GM19193 (cell line): ENCODE measurements around the gene AGR2.

Experiments used
- POLR2A ChIP-seq: IDR thresholded peaks from 4 replicates; pipeline ENCODE4 v1.6.1; 2011; ENCODE audit not compliant: insufficient read depth, insufficient read length; ENCODE audit errors: extremely low read depth

The AGR2 gene

GRCh38 chr7:16804674-16805439 is at the start of gene AGR2:
Gene AGR2, minus strand, starts transcription at chr7:16804999. Its CDS starts 3,203 bp downstream, at chr7:16801796.
- no peak for TF ChIP-seq POLR2A

DNA sequence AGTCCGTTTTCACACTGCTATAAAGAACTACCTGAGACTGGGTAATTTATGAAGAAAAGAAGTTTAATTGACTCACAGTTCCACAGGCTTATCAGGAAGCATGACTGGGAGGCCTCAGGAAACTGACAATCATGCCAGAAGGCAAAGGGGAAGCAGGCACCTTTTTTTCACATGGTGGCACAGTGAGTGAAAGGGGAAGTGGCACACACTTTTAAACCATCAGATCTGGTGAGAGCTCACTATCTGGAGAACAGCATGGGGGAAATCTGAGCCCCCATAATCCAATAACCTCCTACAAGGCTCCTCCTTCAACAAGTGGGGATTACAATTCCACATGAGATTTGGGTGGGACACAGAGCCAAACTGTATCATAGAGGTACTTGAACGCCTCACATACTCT is 47.0 kb upstream of the AGR2 start:
- TF ChIP-seq POLR2A: no peak

DNA sequence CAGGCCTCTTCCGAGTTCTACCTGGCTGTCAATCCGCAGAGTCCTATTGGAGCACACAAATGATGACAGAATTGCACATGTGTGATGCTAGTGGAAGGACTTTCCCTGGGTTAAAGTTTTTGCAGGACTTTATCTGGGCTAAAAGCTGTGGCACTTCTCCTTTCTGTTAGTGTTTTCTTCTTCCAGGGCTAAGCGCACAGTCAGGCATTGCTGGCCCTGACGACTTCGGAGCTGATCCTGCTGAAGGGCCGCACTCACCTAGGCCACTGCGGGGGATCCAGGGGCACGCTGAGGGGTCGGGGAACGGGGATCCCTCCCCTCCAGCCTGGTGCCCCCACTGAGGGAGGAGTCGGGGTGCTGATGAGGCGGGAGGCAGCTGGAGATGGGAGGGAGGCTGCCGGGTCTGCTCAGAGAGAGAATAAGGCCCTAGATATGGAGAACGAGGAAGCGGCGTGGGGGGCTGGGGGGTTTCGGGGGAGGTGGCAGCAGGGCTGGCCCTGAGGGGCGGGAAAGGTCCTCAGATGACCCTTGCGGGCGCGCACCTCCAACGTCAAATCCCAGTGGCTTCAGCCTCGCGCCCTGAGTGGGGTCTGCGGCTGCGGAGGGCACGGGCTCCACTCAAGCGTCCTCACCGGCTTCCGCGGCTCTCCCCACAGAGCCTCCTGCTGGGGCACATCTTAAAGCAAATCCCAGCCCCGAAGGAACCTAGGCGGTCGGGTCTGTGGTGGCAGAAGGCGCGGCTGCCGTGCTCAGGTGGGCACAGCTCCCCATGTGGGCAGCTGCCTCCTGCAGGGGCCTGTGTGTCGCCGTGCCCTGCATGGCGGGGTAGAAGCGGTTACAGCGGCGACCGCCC is 46.0 kb upstream of the AGR2 start:
- TF ChIP-seq POLR2A: no peak

DNA sequence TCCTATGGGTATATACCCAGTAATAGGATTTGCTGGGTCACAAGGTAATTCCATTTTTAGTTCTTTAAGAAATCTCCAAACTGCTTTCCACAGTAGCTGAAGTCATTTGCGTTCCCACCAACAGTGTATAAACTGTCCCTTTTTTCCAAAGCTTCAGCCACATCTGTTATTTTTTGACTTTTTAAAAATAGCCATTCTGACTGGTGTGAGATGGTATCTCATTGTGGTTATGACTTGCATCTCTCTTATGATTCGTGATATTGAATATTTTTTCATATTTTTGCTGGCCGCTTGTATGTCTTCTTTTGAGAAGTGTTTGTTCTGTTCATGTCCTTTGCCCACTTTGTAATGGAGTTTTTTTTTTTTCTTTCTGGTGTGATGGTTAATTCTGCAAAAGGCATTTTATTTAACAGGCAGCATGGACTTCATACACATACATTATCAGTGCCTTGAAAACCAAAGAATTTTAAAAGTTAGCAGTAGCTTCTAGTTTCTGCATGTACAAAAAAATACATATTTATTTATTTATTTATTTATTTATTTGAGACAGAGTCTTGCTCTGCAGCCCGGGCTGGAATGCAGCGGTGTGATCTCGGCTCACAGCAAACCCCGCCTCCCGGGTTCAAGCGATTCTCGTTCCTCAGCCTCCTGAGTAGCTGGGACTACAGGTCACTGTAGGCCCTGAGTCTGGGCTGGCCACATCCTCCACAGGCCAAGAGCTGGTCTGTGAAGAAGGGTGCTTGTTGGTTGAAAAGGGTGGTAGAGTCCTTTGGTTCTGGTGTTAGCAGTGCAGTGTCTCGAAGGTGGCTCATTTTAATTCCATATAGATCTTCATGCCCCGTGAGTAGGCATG is 44.7 kb upstream of the AGR2 start:
- TF ChIP-seq POLR2A: no peak

- no peak for TF ChIP-seq POLR2A
Measured at GRCh38 chr7:16847381-16847860, 42.6 kb upstream of the AGR2 start.

GRCh38 chr7:16846601-16847165 is 41.9 kb upstream of the AGR2 start:
- TF ChIP-seq POLR2A: no peak

DNA sequence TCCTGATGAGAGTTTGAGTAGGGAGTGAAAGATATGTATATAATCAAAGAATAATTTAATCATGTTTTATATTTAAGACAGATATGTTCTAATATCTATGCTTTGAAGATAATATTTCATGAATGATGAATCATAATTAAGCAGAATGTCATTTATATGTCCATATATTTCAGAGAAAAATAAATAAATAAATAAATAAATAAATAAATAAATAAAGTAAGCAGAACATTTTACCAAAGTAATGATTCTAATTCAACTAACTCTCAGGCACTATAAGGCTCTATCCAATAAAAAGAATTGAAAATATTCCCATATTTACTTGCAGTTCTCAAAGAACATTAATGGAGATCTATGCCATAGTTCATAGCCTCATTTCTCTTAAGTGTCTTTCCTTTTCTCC is 40.9 kb upstream of the AGR2 start:
- no peak for TF ChIP-seq POLR2A

DNA sequence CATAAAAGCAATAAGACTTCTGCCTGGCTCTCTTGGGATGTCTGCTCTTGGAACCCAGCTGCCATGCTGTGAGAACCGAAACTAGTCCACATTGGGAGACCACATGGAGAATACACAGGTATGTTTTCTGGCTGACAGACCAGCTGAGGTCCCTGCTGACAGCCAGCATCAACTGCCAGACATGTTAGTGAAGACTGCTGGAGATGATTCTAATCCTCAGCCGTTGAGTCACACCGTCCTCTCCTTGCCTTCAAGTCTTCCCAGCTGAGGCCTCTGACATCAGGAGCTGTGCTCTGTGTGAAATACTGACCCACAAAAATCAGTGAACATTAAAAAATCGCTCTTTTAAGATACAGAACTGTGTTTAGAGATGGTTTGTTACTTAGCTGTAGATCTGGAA is 36.9 kb upstream of the AGR2 start:
- no peak for TF ChIP-seq POLR2A

DNA sequence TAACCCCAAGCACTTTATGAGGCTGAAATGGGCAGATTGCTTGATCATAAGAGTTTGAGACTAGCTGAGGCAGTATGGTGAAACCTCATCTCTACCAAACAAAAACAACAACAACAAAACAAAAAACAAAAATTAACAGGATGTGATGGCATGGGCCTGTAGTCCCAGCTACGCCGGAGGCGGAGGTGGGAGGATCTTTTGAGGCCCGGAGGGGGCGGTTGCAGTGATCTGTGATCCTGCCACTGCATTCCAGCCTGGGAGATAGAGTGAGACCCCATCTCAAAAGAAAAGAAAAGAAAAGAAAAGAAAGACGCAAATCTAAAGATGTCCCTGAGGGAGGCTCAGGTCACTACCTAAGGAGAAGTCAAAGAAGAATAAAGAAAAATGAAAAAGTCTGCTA is 35.3 kb upstream of the AGR2 start:
- TF ChIP-seq POLR2A: no peak

- no peak for TF ChIP-seq POLR2A
Measured at GRCh38 chr7:16839646-16840045, 34.8 kb upstream of the AGR2 start.

- no peak for TF ChIP-seq POLR2A
Measured at GRCh38 chr7:16838891-16839290, 34.1 kb upstream of the AGR2 start.

DNA sequence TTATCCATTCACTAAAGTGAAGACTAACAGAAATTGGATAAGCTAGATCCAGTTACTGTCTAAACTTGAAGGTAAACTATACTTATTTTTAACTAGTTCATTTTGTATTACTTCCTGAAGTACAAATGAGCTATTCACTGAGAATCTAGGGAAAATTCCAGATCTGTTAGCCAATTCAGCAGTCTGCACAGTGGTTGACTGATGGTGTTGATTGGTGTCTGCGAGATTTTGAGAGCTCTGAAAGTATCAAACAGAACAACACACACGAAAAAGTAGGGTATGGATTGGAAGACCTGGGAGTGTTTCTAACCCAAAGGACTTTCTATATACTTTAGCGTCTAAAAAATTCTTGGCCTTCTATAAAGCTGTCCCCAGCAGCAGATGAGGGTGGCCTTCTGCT is 33.6 kb upstream of the AGR2 start:
- TF ChIP-seq POLR2A: no peak

GRCh38 chr7:16836481-16836880 is 31.7 kb upstream of the AGR2 start:
- TF ChIP-seq POLR2A: no peak

DNA sequence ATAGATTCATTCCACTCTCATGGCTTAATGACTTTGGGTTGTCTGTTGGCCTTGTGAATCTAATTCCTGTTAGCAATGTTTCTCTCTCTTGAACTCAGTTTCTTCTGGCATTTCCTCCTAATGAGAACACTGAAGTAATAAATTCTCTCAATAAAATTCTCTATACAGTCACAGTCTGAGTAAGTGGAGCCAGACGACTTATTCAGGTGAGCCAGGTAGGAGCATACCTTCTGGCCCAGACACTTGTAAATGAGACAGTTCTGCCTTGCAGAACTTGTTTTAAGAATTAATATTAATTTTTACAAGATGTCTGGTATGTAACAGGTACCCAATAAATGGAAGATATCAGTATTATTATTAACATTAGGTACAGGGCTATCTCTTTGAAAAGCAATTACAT is 28.6 kb upstream of the AGR2 start:
- no peak for TF ChIP-seq POLR2A

- no peak for TF ChIP-seq POLR2A
Measured at GRCh38 chr7:16826060-16826459, 21.3 kb upstream of the AGR2 start.

DNA sequence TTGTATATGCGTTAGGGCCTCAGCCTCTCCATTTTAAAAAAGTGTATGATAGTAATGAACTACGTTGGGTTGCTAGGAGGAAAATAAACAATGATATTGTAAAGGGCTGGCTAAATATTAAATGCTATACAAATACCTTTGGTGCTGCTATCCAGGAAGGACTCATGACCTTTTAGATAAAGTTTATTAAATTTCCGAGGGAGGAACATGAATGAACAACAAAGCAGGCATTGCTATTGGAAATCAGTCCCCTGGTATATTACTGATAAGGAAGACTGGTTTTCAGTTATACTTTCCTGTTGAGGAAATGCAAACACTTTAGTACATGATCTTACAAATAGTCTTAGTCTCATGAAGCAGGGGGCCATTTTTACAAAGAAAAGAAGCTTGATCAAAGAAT is 17.2 kb upstream of the AGR2 start:
- no peak for TF ChIP-seq POLR2A

GRCh38 chr7:16818732-16819131 is 13.9 kb upstream of the AGR2 start:
- TF ChIP-seq POLR2A: no peak
